K562 (cell line): ENCODE data around the gene RPL28.

Experiments used
- FOXJ3 ChIP-seq: sonication (generic); formaldehyde crosslinking; IDR thresholded peaks from 2 replicates; pipeline ENCODE4 v1.4.0; 2020; ENCODE audit warnings: mild to moderate bottlenecking, missing genetic modification reagents
- MAFG ChIP-seq: fragments of 450-650 bp; conservative IDR thresholded peaks from 2 replicates; pipeline ENCODE4 v1.6.1; 2016; ENCODE audit warnings: missing genetic modification characterization, missing compliant biosample characterization
- POLR2A ChIP-seq: fragments of 450-650 bp; conservative IDR thresholded peaks from 2 replicates; pipeline ENCODE4 v1.6.1; 2016
- SOX6 ChIP-seq: fragments of 450-650 bp; IDR thresholded peaks from 2 replicates; pipeline ENCODE4 v1.6.1; 2014; ENCODE audit warnings: mild to moderate bottlenecking
- STAG1 ChIP-seq: sonication (generic); formaldehyde crosslinking; IDR thresholded peaks from 2 replicates; pipeline ENCODE4 v1.5.0; 2020; ENCODE audit warnings: missing genetic modification reagents, borderline replicate concordance
- TAF1 ChIP-seq: IDR thresholded peaks from 2 replicates; pipeline ENCODE4 v1.6.1; 2011; ENCODE audit warnings: mild to moderate bottlenecking, low read length, moderate library complexity; ENCODE audit not compliant: insufficient read depth, control insufficient read depth, severe bottlenecking; ENCODE audit errors: extremely low read depth
- ZBTB40 ChIP-seq, 2 experiments: fragments of 450-650 bp in 1 of 2; sonication (generic) in 1 of 2; formaldehyde crosslinking in 1 of 2; IDR thresholded peaks; 2 replicates each; pipeline versions ENCODE4 v1.7.1 to v1.9.0; 2016 to 2022; ENCODE audit warnings: inconsistent platforms in 1 of 2, mild to moderate bottlenecking in 1 of 2, missing genetic modification reagents in 1 of 2
- ZHX1 ChIP-seq: fragments of 150-350 bp; conservative IDR thresholded peaks from 2 replicates; pipeline ENCODE4 v1.6.1; 2014; ENCODE audit warnings: low read length
- ZNF354B ChIP-seq: fragments of 250-450 bp; sonication (Bioruptor Pico); IDR thresholded peaks from 2 replicates; pipeline ENCODE4 v1.4.0; 2020
- TF ChIP-seq, protein P1 (sequence below): fragments of 250-450 bp; sonication (Bioruptor Pico); IDR thresholded peaks from 2 replicates; pipeline ENCODE4 v1.5.0; 2020; ENCODE audit warnings: mild to moderate bottlenecking, borderline replicate concordance

DNA sequence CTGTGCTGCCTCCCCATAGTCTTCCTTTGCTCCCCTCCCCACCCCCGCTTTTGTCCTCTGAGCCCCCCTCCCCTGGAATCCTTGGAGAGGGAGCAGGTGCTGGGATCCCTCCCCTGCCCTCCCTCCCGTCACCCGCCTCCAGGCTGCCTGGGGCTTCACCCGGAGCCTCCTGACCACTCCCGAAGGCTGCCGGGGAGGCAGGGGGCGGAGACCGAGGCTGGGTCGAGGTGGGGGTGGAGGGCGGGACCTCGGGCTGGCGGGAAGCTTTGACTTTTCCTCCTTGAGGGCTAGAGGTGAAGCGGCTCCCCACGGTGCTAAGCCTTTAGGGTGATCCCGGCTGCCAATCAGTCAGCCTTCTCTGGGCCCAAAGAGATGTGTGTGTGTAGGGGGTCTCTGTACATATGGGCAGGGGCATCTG, 44.6 kb upstream of the RPL28 start:
- TF ChIP-seq TAF1, result no peak
- TF ChIP-seq SOX6, result no peak
- TF ChIP-seq ZBTB40 (IDR thresholded peaks at IDR 0.05), result no peak
- no peak for TF ChIP-seq ZBTB40 (CRISPR knock-in tag; IDR thresholded peaks at IDR 0.05)
- TF ChIP-seq MAFG, result no peak
- TF ChIP-seq ZNF354B (CRISPR knock-in tag), result no peak
- TF ChIP-seq, protein P1, sequence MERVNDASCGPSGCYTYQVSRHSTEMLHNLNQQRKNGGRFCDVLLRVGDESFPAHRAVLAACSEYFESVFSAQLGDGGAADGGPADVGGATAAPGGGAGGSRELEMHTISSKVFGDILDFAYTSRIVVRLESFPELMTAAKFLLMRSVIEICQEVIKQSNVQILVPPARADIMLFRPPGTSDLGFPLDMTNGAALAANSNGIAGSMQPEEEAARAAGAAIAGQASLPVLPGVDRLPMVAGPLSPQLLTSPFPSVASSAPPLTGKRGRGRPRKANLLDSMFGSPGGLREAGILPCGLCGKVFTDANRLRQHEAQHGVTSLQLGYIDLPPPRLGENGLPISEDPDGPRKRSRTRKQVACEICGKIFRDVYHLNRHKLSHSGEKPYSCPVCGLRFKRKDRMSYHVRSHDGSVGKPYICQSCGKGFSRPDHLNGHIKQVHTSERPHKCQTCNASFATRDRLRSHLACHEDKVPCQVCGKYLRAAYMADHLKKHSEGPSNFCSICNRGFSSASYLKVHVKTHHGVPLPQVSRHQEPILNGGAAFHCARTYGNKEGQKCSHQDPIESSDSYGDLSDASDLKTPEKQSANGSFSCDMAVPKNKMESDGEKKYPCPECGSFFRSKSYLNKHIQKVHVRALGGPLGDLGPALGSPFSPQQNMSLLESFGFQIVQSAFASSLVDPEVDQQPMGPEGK (CRISPR knock-in tag), result no peak
- no peak for TF ChIP-seq POLR2A
- no peak for TF ChIP-seq ZHX1
- TF ChIP-seq FOXJ3, result no peak
- TF ChIP-seq STAG1, result no peak
